GM18520 (cell line): ENCODE data around the gene VPS35L.
"Not testable (repeated sequence)": the region's sequence is repeated elsewhere in the genome, so short reads cannot be mapped to it uniquely, and the experiment has no call there.

Experiments used
- ATAC-seq: cut with Tn5 transposase; IDR thresholded peaks from one replicate; pipeline ENCODE4 v1.9.1; 2021; ENCODE audit not compliant: unreplicated experiment

Gene VPS35L

GRCh38 chr16:19709381-19710136, 154.1 kb downstream of the VPS35L start:
- ATAC-seq = no peak

GRCh38 chr16:19710191-19710908, 154.8 kb downstream of the VPS35L start:
- no peak for ATAC-seq

- no peak for ATAC-seq
Measured at GRCh38 chr16:19710991-19711545, 155.6 kb downstream of the VPS35L start.

- ATAC-seq = no peak
Measured at GRCh38 chr16:19711643-19712042, 156.1 kb downstream of the VPS35L start.

GRCh38 chr16:19712418-19713058, 157.0 kb downstream of the VPS35L start:
- no peak for ATAC-seq

- no peak for ATAC-seq
Measured at GRCh38 chr16:19713697-19714096, 158.2 kb downstream of the VPS35L start.

- ATAC-seq = no peak
Measured at GRCh38 chr16:19715566-19715965, 160.1 kb downstream of the VPS35L start.

- ATAC-seq = no peak
Measured at GRCh38 chr16:19716183-19716582, 160.7 kb downstream of the VPS35L start.

GRCh38 chr16:19716728-19717127, 161.2 kb downstream of the VPS35L start:
- ATAC-seq = not testable (repeated sequence)

- no peak for ATAC-seq
Measured at GRCh38 chr16:19717314-19717713, 161.8 kb downstream of the VPS35L start.

GRCh38 chr16:19717741-19718623, 162.5 kb downstream of the VPS35L start, which contains the start of the genes IQCK and KNOP1:
Gene IQCK (plus strand): TSS chr16:19718271. CDS start chr16:19718307, 36 bp downstream.
Gene KNOP1 (minus strand): TSS chr16:19718227. CDS start chr16:19715035, 3,192 bp downstream.
- ATAC-seq = peak; percentile 79

GRCh38 chr16:19718624-19718965, 163.1 kb downstream of the VPS35L start:
- no peak for ATAC-seq

- ATAC-seq = no peak
Measured at GRCh38 chr16:19722269-19722952, 166.9 kb downstream of the VPS35L start.

- ATAC-seq = no peak
Measured at GRCh38 chr16:19722981-19723380, 167.5 kb downstream of the VPS35L start.

GRCh38 chr16:19728636-19728965, 173.1 kb downstream of the VPS35L start:
- ATAC-seq = no peak

- ATAC-seq = no peak
Measured at GRCh38 chr16:19733551-19733950, 178.0 kb downstream of the VPS35L start.

GRCh38 chr16:19735074-19735867, 179.8 kb downstream of the VPS35L start:
- no peak for ATAC-seq

- ATAC-seq = no peak
Measured at GRCh38 chr16:19737306-19738038, 182.0 kb downstream of the VPS35L start.

GRCh38 chr16:19741354-19741753, 185.9 kb downstream of the VPS35L start:
- ATAC-seq = no peak
